ENCODE results near the gene KRTAP10-3. TPM values are rescaled to one million over a fixed set of nuclear protein-coding genes. Genes with fewer than 3 reads are reported as not detected.

Gene KRTAP10-3
- total RNA-seq, 3 donors from 2014 or later (not counting 1 experiment from before 2014, with no cell fraction given), result not detected

- Mint-ChIP-seq H3K4me1 (no peaks in the 10 kb centered on the region), H3K36me3 (no peaks in the 10 kb centered on the region), H3K4me3 (no peak overlapping the region), H3K9me3 (no peaks in the 10 kb centered on the region), H3K27me3 (ENCODE audit: low read depth in 2 of 2) (peaks cover 0 to 2% of the 10 kb centered on the region in 2 donors), H3K27ac (no peak overlapping the region)
- DNase-seq, result peak in 1 of 2 donors; percentile 7
- ATAC-seq, result no peak
- Histone ChIP-seq H3K36me3 (ENCODE audit: control insufficient read depth, insufficient read depth, low read length) (no peaks in the 10 kb centered on the region), H3K27ac (ENCODE audit: low read length) (no peak overlapping the region), H3K4me1 (ENCODE audit: control insufficient read depth, insufficient read depth, low read length) (no peaks in the 10 kb centered on the region), H3K9me3 (ENCODE audit: control insufficient read depth, insufficient read depth, low read length) (no peaks in the 10 kb centered on the region), H3K27me3 (ENCODE audit: control insufficient read depth, insufficient read depth, low read length) (no peaks in the 10 kb centered on the region), H3K4me3 (ENCODE audit: low read length) (no peak overlapping the region)
- no peak for TF ChIP-seq CTCF (IDR thresholded peaks at IDR 0.05)
- WGBS (ENCODE audit: insufficient coverage), result 89% methylated on average over 7 of the region's 7 CpGs
- intact Hi-C loops (cut with micrococcal nuclease), result no loop called here
Measured at GRCh38 chr21:44535963-44536362, 22.6 kb downstream of the KRTAP10-3 start.

- WGBS (ENCODE audit: insufficient coverage), result 91% methylated on average over 6 of the region's 6 CpGs
- Histone ChIP-seq H3K27me3 (ENCODE audit: control insufficient read depth, insufficient read depth, low read length) (no peaks in the 10 kb centered on the region), H3K4me3 (ENCODE audit: low read length) (no peak overlapping the region), H3K4me1 (ENCODE audit: control insufficient read depth, insufficient read depth, low read length) (no peaks in the 10 kb centered on the region), H3K9me3 (ENCODE audit: control insufficient read depth, insufficient read depth, low read length) (no peaks in the 10 kb centered on the region), H3K27ac (ENCODE audit: low read length) (no peak overlapping the region), H3K36me3 (ENCODE audit: control insufficient read depth, insufficient read depth, low read length) (no peaks in the 10 kb centered on the region)
- no peak for TF ChIP-seq CTCF (IDR thresholded peaks at IDR 0.05)
- DNase-seq (no peak), ATAC-seq (no peak)
- no peak overlapping the region for H3K27ac Mint-ChIP-seq
- H3K27me3 Mint-ChIP-seq (ENCODE audit: low read depth in 2 of 2), result peaks cover 0 to 2% of the 10 kb centered on the region in 2 donors
- no peaks in the 10 kb centered on the region for H3K9me3 Mint-ChIP-seq
- no peaks in the 10 kb centered on the region for H3K4me1 Mint-ChIP-seq
- intact Hi-C loops (cut with micrococcal nuclease), result no loop called here
- no peaks in the 10 kb centered on the region for H3K36me3 Mint-ChIP-seq
- no peak overlapping the region for H3K4me3 Mint-ChIP-seq
Measured at GRCh38 chr21:44534688-44535087, 23.9 kb downstream of the KRTAP10-3 start.

- Histone ChIP-seq H3K4me1 (ENCODE audit: control insufficient read depth, insufficient read depth, low read length) (no peaks in the 10 kb centered on the region), H3K27me3 (ENCODE audit: control insufficient read depth, insufficient read depth, low read length) (no peaks in the 10 kb centered on the region), H3K36me3 (ENCODE audit: control insufficient read depth, insufficient read depth, low read length) (no peaks in the 10 kb centered on the region), H3K27ac (ENCODE audit: low read length) (no peak overlapping the region), H3K4me3 (ENCODE audit: low read length) (no peak overlapping the region), H3K9me3 (ENCODE audit: control insufficient read depth, insufficient read depth, low read length) (no peaks in the 10 kb centered on the region)
- peaks cover 0 to 3% of the 10 kb centered on the region in 2 donors for H3K4me1 Mint-ChIP-seq
- peak in 1 of 3 donors; percentile 35 for ATAC-seq
- H3K27ac Mint-ChIP-seq, result no peak overlapping the region
- no peak overlapping the region for H3K4me3 Mint-ChIP-seq
- intact Hi-C loops (cut with micrococcal nuclease), result no loop called here
- 94% methylated on average over 15 of the region's 21 CpGs for WGBS (ENCODE audit: insufficient coverage)
- TF ChIP-seq CTCF (IDR thresholded peaks at IDR 0.05), result no peak
- DNase-seq, result no peak
- H3K36me3 Mint-ChIP-seq, result no peaks in the 10 kb centered on the region
- peaks cover 0 to 2% of the 10 kb centered on the region in 2 donors for H3K27me3 Mint-ChIP-seq (ENCODE audit: low read depth in 2 of 2)
- H3K9me3 Mint-ChIP-seq, result no peaks in the 10 kb centered on the region
Measured at GRCh38 chr21:44533891-44534627, 24.5 kb downstream of the KRTAP10-3 start.

Measured in natural killer cell (primary cell).